ENCODE data around the gene PRR7.

The PRR7 gene

DNA sequence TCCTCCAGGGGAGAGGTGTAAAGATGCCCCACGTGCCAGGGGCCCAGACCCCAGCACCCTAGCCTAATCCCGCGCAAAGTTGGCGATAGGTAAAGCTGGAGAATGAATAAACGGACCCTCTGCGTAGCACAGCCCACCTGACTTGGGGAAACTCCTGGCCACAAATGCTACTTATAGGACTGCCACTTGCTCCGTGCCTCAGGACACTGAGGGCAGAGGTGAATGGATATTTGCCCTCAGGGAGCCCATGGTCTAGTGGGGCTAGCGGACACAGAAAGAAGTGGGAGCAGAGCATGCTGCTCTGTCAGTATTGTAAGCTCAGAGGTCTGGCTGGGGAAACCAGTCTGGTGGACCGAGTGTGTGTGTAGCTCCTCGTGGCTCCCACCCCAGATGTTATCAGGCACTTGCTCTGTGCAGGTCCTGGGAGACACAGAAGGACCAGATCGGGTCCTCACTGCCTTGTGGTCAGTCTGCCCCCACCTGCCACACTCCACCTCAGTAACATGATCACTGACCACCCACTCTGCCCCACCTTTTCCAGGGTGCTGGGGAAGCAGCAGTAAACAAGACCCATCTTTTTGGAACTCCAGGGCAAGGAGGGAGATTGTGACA, 19.3 kb upstream of the PRR7 start:
- Histone ChIP-seq H3K27me3 (no peaks in the 10 kb centered on the region), H3K4me3 (ENCODE audit: low read depth, low read length) (peak overlapping the region; percentile 93), H3K4me1 (peaks cover 15% of the 10 kb centered on the region), H3K9me3 (no peaks in the 10 kb centered on the region), H3K36me3 (peaks cover 9% of the 10 kb centered on the region)
- DNase-seq, result peak; percentile 67
- TF ChIP-seq, protein P1, sequence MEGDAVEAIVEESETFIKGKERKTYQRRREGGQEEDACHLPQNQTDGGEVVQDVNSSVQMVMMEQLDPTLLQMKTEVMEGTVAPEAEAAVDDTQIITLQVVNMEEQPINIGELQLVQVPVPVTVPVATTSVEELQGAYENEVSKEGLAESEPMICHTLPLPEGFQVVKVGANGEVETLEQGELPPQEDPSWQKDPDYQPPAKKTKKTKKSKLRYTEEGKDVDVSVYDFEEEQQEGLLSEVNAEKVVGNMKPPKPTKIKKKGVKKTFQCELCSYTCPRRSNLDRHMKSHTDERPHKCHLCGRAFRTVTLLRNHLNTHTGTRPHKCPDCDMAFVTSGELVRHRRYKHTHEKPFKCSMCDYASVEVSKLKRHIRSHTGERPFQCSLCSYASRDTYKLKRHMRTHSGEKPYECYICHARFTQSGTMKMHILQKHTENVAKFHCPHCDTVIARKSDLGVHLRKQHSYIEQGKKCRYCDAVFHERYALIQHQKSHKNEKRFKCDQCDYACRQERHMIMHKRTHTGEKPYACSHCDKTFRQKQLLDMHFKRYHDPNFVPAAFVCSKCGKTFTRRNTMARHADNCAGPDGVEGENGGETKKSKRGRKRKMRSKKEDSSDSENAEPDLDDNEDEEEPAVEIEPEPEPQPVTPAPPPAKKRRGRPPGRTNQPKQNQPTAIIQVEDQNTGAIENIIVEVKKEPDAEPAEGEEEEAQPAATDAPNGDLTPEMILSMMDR (IDR thresholded peaks at IDR 0.05; ENCODE audit: low read depth, low read length), result no peak

DNA sequence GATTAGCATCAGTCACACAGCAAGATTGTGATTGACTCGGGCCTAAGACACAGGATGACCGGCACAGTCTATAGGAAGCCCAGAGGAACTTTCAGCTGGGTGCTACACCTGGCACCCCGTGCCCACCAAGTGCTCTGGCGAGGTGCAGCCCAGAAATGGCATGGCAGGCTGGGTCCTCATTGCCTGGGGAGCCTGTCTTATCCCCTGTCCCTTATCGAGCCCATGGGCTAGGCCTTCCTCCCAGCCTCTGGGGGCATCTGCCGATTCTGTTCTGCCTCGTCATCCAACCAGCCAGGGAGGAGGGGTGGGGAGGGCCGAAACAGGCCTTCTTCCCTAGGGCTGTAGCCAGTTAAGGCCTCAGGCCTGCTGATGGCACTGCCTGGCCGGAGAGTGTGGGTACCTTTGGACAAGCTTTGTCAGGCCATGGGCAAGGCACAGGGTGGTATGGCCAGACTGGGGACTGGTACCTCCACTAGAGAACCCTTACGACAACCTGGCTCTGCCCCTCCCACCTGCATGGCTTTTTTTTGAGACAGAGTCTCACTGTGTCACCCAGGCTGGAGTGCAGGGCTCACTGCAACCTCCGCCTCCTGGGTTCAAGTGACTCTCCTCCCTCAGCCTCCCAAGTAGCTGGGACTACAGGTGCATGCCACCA, 18.6 kb upstream of the PRR7 start:
- DNase-seq, result peak; percentile 54
- TF ChIP-seq, protein P1 (IDR thresholded peaks at IDR 0.05; ENCODE audit: low read depth, low read length), result no peak
- H3K27me3 ChIP-seq, result no peaks in the 10 kb centered on the region
- peak overlapping the region; percentile 93 for H3K4me3 ChIP-seq (ENCODE audit: low read depth, low read length)
- H3K9me3 ChIP-seq, result no peaks in the 10 kb centered on the region
- H3K36me3 ChIP-seq, result peaks cover 17% of the 10 kb centered on the region
- H3K4me1 ChIP-seq, result peaks cover 15% of the 10 kb centered on the region

DNA sequence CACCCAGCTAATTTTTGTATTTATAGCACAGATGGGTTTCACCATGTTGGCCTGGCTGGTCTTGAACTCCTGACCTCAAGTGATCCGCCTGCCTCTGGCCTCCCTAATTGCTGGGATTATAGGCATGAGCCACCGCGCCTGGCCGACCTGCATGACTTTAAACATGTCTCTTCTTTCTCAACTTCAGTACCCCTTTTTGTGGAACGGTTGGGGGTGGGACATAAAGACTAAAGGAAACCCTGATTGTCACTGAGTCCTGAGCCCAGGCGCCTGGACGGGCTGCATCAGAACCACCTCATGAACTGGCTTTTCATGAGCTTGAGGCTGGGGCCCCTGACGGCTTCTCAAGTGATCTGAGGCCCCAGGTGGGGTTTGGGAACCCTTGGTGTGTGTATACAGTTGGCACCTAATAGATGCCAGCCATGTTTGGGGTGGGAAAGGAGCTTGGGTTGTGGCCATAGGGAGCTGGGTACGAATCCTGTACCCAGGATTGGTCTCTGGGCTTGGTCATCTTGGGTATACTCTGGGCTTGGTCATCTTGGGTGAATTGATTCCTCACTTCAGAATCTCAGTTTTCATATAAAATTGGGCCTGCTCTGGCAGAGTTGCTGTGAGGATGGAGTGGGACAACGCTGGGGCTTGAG, 17.9 kb upstream of the PRR7 start:
- H3K9me3 ChIP-seq, result no peaks in the 10 kb centered on the region
- DNase-seq, result no peak
- TF ChIP-seq, protein P1 (IDR thresholded peaks at IDR 0.05; ENCODE audit: low read depth, low read length), result no peak
- H3K27me3 ChIP-seq, result no peaks in the 10 kb centered on the region
- H3K4me3 ChIP-seq (ENCODE audit: low read depth, low read length), result no peak overlapping the region
- H3K36me3 ChIP-seq, result peaks cover 23% of the 10 kb centered on the region
- H3K4me1 ChIP-seq, result peaks cover 15% of the 10 kb centered on the region

DNA sequence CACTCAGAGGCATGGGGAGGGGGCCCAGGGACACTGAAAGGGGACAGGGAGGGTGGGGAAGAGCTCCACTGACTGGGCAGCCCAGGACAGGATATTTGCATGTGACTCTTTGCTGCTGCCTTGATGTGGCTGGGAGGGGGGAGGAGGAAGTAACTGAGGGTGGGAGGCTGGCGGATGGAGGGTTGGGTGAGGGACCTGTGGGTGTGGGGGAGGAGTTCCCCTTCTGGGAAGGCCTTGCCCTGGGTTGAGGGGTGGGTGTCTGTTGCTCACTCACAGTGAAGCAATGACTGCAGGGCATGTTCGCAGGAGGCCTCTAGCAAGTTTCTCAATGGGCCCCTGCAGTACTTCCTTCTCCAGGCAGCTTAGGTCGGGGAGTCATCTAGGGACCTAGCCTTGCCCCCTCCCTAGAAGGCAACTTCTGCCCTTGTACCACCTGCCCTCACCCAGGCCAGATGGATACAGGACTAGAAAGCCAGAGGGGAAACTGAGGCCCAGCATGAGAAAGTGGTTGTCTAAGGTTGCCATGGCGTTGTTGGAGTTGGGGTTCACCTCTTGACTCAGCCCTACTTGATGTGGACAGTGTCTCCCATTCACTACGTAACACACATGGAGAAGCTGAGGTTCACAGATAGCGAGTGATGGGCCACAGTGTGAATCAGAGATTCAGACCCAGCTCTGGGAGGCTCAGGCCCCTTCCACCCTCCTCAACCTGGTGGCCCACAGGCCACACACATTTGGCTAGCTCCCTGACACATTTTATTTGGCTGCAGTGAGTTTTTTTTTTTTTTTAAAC, 17.2 kb upstream of the PRR7 start:
- peaks cover 15% of the 10 kb centered on the region for H3K4me1 ChIP-seq
- DNase-seq, result no peak
- H3K9me3 ChIP-seq, result no peaks in the 10 kb centered on the region
- no peaks in the 10 kb centered on the region for H3K27me3 ChIP-seq
- TF ChIP-seq, protein P1 (IDR thresholded peaks at IDR 0.05; ENCODE audit: low read depth, low read length), result no peak
- no peak overlapping the region for H3K4me3 ChIP-seq (ENCODE audit: low read depth, low read length)
- peaks cover 31% of the 10 kb centered on the region for H3K36me3 ChIP-seq

DNA sequence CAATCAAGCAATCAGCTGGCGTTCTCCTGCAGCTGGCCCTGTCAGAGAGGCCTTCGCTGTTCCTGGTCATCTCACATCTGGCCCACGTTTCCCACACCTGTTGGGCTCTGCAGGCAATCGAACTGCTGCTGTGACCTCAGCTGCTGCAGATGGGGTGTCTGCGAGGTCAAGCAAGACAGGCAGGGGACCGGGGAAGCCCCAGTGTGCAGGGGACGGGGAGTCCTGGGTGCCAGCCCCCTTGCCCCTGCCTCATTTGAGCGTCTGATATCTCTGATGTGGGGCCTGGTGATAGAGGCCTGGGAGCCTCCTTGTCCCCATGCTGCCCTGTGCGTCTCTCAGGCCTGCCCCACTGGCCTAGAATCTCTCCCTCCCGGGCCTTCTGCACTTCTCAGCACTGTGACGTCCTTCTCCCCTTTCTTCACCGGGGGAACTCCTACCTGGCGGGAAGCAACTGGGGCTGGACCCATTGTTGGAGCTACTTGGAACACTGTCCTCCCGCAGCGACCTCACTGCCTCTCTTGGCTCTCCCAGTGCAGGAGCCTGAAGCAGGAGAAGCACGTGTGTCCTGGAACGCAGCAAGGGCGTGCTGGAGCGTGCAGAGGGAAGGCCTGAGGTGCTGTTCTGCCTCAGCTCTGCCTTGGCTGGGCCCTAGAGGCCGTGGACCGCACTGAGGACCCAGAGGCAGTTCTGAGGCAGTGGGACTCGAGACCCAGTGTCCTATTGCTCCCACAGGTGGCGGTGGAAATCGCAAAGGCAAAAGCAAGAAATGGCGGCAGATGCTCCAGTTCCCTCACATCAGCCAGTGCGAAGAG, 16.3 kb upstream of the PRR7 start:
- Histone ChIP-seq H3K4me3 (ENCODE audit: low read depth, low read length) (no peak overlapping the region), H3K27me3 (no peaks in the 10 kb centered on the region), H3K4me1 (peaks cover 15% of the 10 kb centered on the region), H3K9me3 (no peaks in the 10 kb centered on the region), H3K36me3 (peaks cover 38% of the 10 kb centered on the region)
- TF ChIP-seq, protein P1 (IDR thresholded peaks at IDR 0.05; ENCODE audit: low read depth, low read length), result no peak
- peak; percentile 25 for DNase-seq
